ENCODE results near the gene CHMP4A. TPM values are rescaled to one million over a fixed set of nuclear protein-coding genes. Genes with fewer than 3 reads are reported as not detected.

Gene CHMP4A
- total RNA-seq, result 28.0 and 40.8 TPM in 2 replicates

GRCh38 chr14:24212924-24213865 is at the start of gene CHMP4A:
Gene CHMP4A, minus strand, starts transcription at chr14:24213488. Its CDS starts 49 bp downstream, at chr14:24213439.

GRCh38 chr14:24232645-24233537 is 19.6 kb upstream of the CHMP4A start, which contains the start of gene GMPR2:
Gene GMPR2, plus strand, starts transcription at chr14:24232929. Its CDS starts 325 bp downstream, at chr14:24233254.

GRCh38 chr14:24232121-24232644 is 18.9 kb upstream of the CHMP4A start, which contains the start of gene NEDD8:
Gene NEDD8, minus strand, starts transcription at chr14:24232367. Its CDS starts 100 bp downstream, at chr14:24232267.

GRCh38 chr14:24215495-24216344 is 2.4 kb upstream of the CHMP4A start, which contains the start of gene MDP1:
Gene MDP1, minus strand, starts transcription at chr14:24216066. Its CDS starts 111 bp downstream, at chr14:24215955.

GRCh38 chr14:24195186-24196070 is 17.9 kb downstream of the CHMP4A start, which contains the start of gene TM9SF1:
Gene TM9SF1, minus strand, starts transcription at chr14:24195441. Its CDS starts 422 bp downstream, at chr14:24195019.

GRCh38 chr14:24188251-24189058 is 24.8 kb downstream of the CHMP4A start, which contains the start of gene IPO4:
Gene IPO4, minus strand, starts transcription at chr14:24188816. Its CDS starts 29 bp downstream, at chr14:24188787.

GRCh38 chr14:24171422-24172260 is 41.6 kb downstream of the CHMP4A start, which contains the start of gene REC8:
Gene REC8, plus strand, starts transcription at chr14:24172080. Its CDS starts 473 bp downstream, at chr14:24172553.

GRCh38 chr14:24160850-24161804 is 52.2 kb downstream of the CHMP4A start, which contains the start of gene IRF9:
Gene IRF9, plus strand, starts transcription at chr14:24161265. Its CDS starts 880 bp downstream, at chr14:24162145.

Other genes with a start within 250 kb of the CHMP4A start
- gene DHRS4L2, start 224.6 kb downstream of the CHMP4A start, total RNA-seq, result 22.5 and 25.9 TPM in 2 replicates
- gene CARMIL3, start 161.5 kb downstream of the CHMP4A start, total RNA-seq, result not detected in 2 replicates
- not detected in 2 replicates for gene CPNE6, start 141.9 kb downstream of the CHMP4A start, total RNA-seq
- 44.0 and 79.9 TPM in 2 replicates for gene PCK2, start 119.2 kb downstream of the CHMP4A start, total RNA-seq
- 57.1 and 70.3 TPM in 2 replicates for gene DCAF11, start 98.7 kb downstream of the CHMP4A start, total RNA-seq
- under 0.01 and 0.29 TPM in 2 replicates for gene NRL, start 98.5 kb downstream of the CHMP4A start, total RNA-seq
- not detected in 2 replicates for gene FITM1, start 82.8 kb downstream of the CHMP4A start, total RNA-seq
- gene PSME1, start 77.3 kb downstream of the CHMP4A start, total RNA-seq, result 181 and 193 TPM in 2 replicates
- gene EMC9, start 71.9 kb downstream of the CHMP4A start, total RNA-seq, result 14.0 and 20.2 TPM in 2 replicates
- gene PSME2, start 66.9 kb downstream of the CHMP4A start, total RNA-seq, result 105 and 124 TPM in 2 replicates
- gene RNF31, start 66.0 kb downstream of the CHMP4A start, total RNA-seq, result 35.7 and 41.8 TPM in 2 replicates
- gene IRF9, start 52.2 kb downstream of the CHMP4A start, total RNA-seq, result 66.8 and 80.4 TPM in 2 replicates
- gene REC8, start 41.4 kb downstream of the CHMP4A start, total RNA-seq, result 20.0 and 44.7 TPM in 2 replicates
- gene IPO4, start 24.7 kb downstream of the CHMP4A start, total RNA-seq, result 70.4 and 79.0 TPM in 2 replicates
- 85.9 and 92.5 TPM in 2 replicates for gene TM9SF1, start 18.0 kb downstream of the CHMP4A start, total RNA-seq
- gene TSSK4, start 7.8 kb downstream of the CHMP4A start, total RNA-seq, result not detected in 2 replicates
- 11.8 and 12.8 TPM in 2 replicates for gene MDP1, start 2.6 kb upstream of the CHMP4A start, total RNA-seq
- 229 and 231 TPM in 2 replicates for gene NEDD8, start 18.9 kb upstream of the CHMP4A start, total RNA-seq
- gene GMPR2, start 19.4 kb upstream of the CHMP4A start, total RNA-seq, result 83.0 and 111 TPM in 2 replicates
- 48.6 and 95.1 TPM in 2 replicates for gene TINF2, start 29.1 kb upstream of the CHMP4A start, total RNA-seq
- gene TGM1, start 49.7 kb upstream of the CHMP4A start, total RNA-seq, result 0.35 and 4.0 TPM in 2 replicates
- 33.1 and 65.2 TPM in 2 replicates for gene RABGGTA, start 58.1 kb upstream of the CHMP4A start, total RNA-seq
- 15.3 and 21.3 TPM in 2 replicates for gene DHRS1, start 86.3 kb upstream of the CHMP4A start, total RNA-seq
- 15.0 and 22.0 TPM in 2 replicates for gene NOP9, start 86.4 kb upstream of the CHMP4A start, total RNA-seq
- gene CIDEB, start 94.5 kb upstream of the CHMP4A start, total RNA-seq, result 1.4 and 2.3 TPM in 2 replicates
- gene LTB4R2, start 96.7 kb upstream of the CHMP4A start, total RNA-seq, result 0.18 and 1.4 TPM in 2 replicates
- gene LTB4R, start 98.0 kb upstream of the CHMP4A start, total RNA-seq, result under 0.01 and 0.71 TPM in 2 replicates
- not detected in 2 replicates for gene ADCY4, start 121.6 kb upstream of the CHMP4A start, total RNA-seq
- gene RIPK3, start 126.5 kb upstream of the CHMP4A start, total RNA-seq, result not detected in 2 replicates
- 27.8 and 35.7 TPM in 2 replicates for gene NFATC4, start 154.7 kb upstream of the CHMP4A start, total RNA-seq
- 11.9 and 12.1 TPM in 2 replicates for gene NYNRIN, start 185.5 kb upstream of the CHMP4A start, total RNA-seq
- gene CBLN3, start 216.2 kb upstream of the CHMP4A start, total RNA-seq, result 2.8 and 4.6 TPM in 2 replicates
- 39.5 and 41.8 TPM in 2 replicates for gene KHNYN, start 216.5 kb upstream of the CHMP4A start, total RNA-seq
- 18.1 and 32.9 TPM in 2 replicates for gene SDR39U1, start 229.3 kb upstream of the CHMP4A start, total RNA-seq

Measured in myometrial cell (primary cell).